Endodermal cell (in vitro differentiated cells): ENCODE data around the gene ZBTB7A. TPM values are rescaled to one million over a fixed set of nuclear protein-coding genes. Genes with fewer than 3 reads are reported as not detected.
A peak's percentile ranks its signal among the peaks of the same experiment; 100 is the strongest.
"Not testable (repeated sequence)": the region's sequence is repeated elsewhere in the genome, so short reads cannot be mapped to it uniquely, and the experiment has no call there.

Experiments used
- DNase-seq: peaks from one replicate; pipeline ENCODE4 v3.0.0-alpha.2; 2017
- H3K27ac ChIP-seq: 2 replicates; pipeline ENCODE4 v1.5.1; 2013; ENCODE audit warnings: mild to moderate bottlenecking, low read depth, low read length, moderate library complexity
- H3K27me3 ChIP-seq: 2 replicates; pipeline ENCODE4 v1.6.1; 2013; ENCODE audit warnings: mild to moderate bottlenecking, low read length, moderate library complexity; ENCODE audit not compliant: insufficient read depth, control insufficient read depth, poor library complexity, severe bottlenecking
- H3K36me3 ChIP-seq: 2 replicates; pipeline ENCODE4 v1.7.0; 2013; ENCODE audit warnings: mild to moderate bottlenecking, low read length, moderate library complexity; ENCODE audit not compliant: control insufficient read depth, insufficient read depth
- H3K4me1 ChIP-seq: one replicate; pipeline ENCODE4 v1.7.0; 2013; ENCODE audit warnings: low read length; ENCODE audit not compliant: control insufficient read depth, insufficient read depth
- H3K4me3 ChIP-seq: 2 replicates; pipeline ENCODE4 v1.5.1; 2013; ENCODE audit warnings: mild to moderate bottlenecking, low read length, moderate library complexity
- H3K9ac ChIP-seq: 2 replicates; pipeline ENCODE4 v1.6.1; 2013; ENCODE audit warnings: mild to moderate bottlenecking, low read length, moderate library complexity; ENCODE audit not compliant: poor library complexity, severe bottlenecking; ENCODE audit errors: extremely low read depth
- H3K9me3 ChIP-seq: 2 replicates; pipeline ENCODE4 v1.6.1; 2013; ENCODE audit warnings: mild to moderate bottlenecking, low read length, moderate library complexity; ENCODE audit not compliant: control insufficient read depth
- H3K27ac Mint-ChIP-seq: 2 replicates; pipeline ENCODE4 v1.8.0; 2020; ENCODE audit warnings: mixed read lengths
- H3K27me3 Mint-ChIP-seq: 2 replicates; pipeline ENCODE4 v1.8.0; 2021; ENCODE audit warnings: mild to moderate bottlenecking, mixed read lengths; ENCODE audit not compliant: insufficient read depth
- H3K36me3 Mint-ChIP-seq: 2 replicates; pipeline ENCODE4 v1.8.0; 2020; ENCODE audit warnings: low read depth, mixed read lengths
- H3K4me1 Mint-ChIP-seq: 2 replicates; pipeline ENCODE4 v1.8.0; 2020; ENCODE audit warnings: mixed read lengths
- H3K4me3 Mint-ChIP-seq: 2 replicates; pipeline ENCODE4 v1.8.0; 2020; ENCODE audit warnings: mild to moderate bottlenecking, moderate library complexity, mixed read lengths
- H3K9me3 Mint-ChIP-seq: 2 replicates; pipeline ENCODE4 v1.8.0; 2020; ENCODE audit warnings: mild to moderate bottlenecking, mixed read lengths
- WGBS, 2 experiments: methylation state at CpG; one replicate each; pipeline versions ENCODE4 v1.1.5 to v1.1.7; 2013; ENCODE audit warnings: missing lambda C conversion rate in 2 of 2, mixed read lengths in 1 of 2; ENCODE audit not compliant: insufficient coverage in 1 of 2, insufficient read length in 1 of 2; 5-methylcytosine and 5-hydroxymethylcytosine counted together
- total RNA-seq, 2 donors: library from RNA; stranded (reverse); fragmentation: NEBNext Ultra II Directional in 1 of 2; extraction: Animal tissue kit (Norgen Biotek cat#: 25700) in 1 of 2; gene quantifications; 2 replicates in 1 of 2; 3 replicates in 1 of 2; pipeline ENCODE4 v1.2.1, GENCODE V29; 2021
- TF ChIP-seq, protein P1 (sequence below): fragments of 200-600 bp; sonication (generic); conservative IDR thresholded peaks from 2 replicates; pipeline ENCODE4 v1.5.0; 2021; ENCODE audit warnings: antibody characterized with exemption, mild to moderate bottlenecking

Gene ZBTB7A
- total RNA-seq, 2 donors from 2014 or later: 19.2 to 22.1 TPM

DNA sequence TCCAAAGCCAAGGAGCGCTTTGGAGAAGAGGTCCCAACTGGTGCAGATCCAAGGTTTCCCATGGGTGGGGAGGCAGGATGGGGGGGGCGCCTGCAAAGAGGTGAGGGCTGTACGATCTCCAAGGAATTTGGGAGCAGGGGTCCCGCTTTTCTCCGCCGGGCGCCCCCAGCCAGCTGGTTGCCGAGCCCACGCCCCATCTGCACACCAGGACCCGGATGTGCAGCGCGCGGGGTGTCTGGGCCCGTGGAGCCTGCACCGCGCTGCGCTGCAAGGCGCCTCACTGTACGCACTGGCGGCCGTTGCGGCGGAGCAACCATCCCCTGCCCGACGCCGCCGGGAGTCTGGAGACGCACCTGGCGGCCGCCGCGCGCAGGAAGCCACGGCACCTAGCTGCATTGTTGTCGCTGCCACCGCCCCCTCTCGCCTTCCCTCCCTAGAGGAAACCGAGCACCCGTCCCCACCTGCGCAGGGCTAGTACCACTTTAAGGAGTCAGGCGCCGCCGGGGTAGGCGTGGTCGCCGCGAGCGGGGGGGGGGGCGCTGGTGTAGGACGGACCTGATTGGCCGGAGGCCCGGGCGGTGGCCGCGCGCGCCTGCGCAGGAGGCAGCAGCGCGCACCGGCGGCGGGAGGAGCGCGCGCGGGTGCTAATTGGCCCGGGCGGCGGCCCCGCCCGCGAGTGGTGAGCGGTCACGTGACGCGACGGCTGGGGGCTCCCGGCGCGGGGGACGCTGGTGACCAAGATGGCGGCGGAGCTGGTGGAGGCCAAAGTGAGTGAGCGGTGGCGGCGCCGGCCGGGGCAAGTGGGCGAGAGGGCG, 59.5 kb downstream of the ZBTB7A start, which contains the start of gene PIAS4:
Gene PIAS4, plus strand, starts transcription at position 716 of the 815 bp plus-strand sequence. Its CDS starts 25 bp downstream, at position 741.
- 0% methylated on average over 28 to 89 of the region's 91 CpGs for WGBS, 2 experiments

GRCh38 chr19:4005436-4005835, 61.3 kb downstream of the ZBTB7A start:
- H3K9ac ChIP-seq, H3K27ac Mint-ChIP-seq, DNase-seq, H3K27me3 ChIP-seq, H3K36me3 ChIP-seq, H3K9me3 Mint-ChIP-seq, H3K4me1 Mint-ChIP-seq, H3K4me3 ChIP-seq, H3K27ac ChIP-seq, H3K9me3 ChIP-seq, H3K4me1 ChIP-seq, H3K36me3 Mint-ChIP-seq, H3K27me3 Mint-ChIP-seq: not testable (repeated sequence)
- WGBS, 2 experiments: 95 to 97% methylated on average over 6 to 9 of the region's 9 CpGs
- peak overlapping the region; percentile 84 for H3K4me3 Mint-ChIP-seq

More for the DNA sequence above, 59.5 kb downstream of the ZBTB7A start, which contains the start of gene PIAS4:
- H3K27ac Mint-ChIP-seq: peak within 1 kb of the TSS; percentile 76
- H3K9me3 Mint-ChIP-seq: no peaks in the 10 kb centered on the region
- no peaks in the 10 kb centered on the region for H3K27me3 Mint-ChIP-seq
- H3K9me3 ChIP-seq: no peaks in the 10 kb centered on the region
- peak within 1 kb of the TSS; percentile 78 for H3K27ac ChIP-seq
- peaks cover 8% of the 10 kb centered on the region for H3K4me1 ChIP-seq
- H3K4me3 ChIP-seq: peak within 1 kb of the TSS; percentile 91
- H3K4me1 Mint-ChIP-seq: peaks cover 12% of the 10 kb centered on the region
- H3K36me3 Mint-ChIP-seq: peaks cover 3% of the 10 kb centered on the region
- H3K36me3 ChIP-seq: no peaks in the 10 kb centered on the region
- peak; percentile 99 for DNase-seq
- TF ChIP-seq, protein P1, sequence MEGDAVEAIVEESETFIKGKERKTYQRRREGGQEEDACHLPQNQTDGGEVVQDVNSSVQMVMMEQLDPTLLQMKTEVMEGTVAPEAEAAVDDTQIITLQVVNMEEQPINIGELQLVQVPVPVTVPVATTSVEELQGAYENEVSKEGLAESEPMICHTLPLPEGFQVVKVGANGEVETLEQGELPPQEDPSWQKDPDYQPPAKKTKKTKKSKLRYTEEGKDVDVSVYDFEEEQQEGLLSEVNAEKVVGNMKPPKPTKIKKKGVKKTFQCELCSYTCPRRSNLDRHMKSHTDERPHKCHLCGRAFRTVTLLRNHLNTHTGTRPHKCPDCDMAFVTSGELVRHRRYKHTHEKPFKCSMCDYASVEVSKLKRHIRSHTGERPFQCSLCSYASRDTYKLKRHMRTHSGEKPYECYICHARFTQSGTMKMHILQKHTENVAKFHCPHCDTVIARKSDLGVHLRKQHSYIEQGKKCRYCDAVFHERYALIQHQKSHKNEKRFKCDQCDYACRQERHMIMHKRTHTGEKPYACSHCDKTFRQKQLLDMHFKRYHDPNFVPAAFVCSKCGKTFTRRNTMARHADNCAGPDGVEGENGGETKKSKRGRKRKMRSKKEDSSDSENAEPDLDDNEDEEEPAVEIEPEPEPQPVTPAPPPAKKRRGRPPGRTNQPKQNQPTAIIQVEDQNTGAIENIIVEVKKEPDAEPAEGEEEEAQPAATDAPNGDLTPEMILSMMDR: peak; percentile 36
- H3K9ac ChIP-seq: peak within 1 kb of the TSS; percentile 78
- H3K27me3 ChIP-seq: no peaks in the 10 kb centered on the region
- peak within 1 kb of the TSS; percentile 84 for H3K4me3 Mint-ChIP-seq

DNA sequence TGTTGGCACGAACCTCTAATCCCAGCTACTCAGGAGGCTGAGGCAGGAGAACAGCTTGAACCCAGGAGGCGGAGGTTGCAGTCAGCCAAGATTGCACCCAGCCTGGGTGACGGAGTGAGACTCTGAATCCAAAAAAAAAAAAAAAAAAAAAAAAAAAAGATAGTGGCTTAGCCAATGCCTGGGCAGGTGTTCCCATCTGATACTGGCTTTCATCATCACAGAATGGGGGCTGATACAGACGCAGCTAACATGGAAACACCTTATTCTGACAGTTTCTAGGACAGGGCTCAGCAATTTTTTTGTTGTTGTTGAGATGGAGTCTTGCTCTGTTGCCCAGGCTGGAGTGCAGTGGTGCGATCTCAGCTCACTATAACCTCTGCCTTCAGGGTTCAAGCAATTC, 65.9 kb downstream of the ZBTB7A start:
- H3K9ac ChIP-seq, H3K4me3 Mint-ChIP-seq, H3K27me3 ChIP-seq, H3K27ac Mint-ChIP-seq, H3K27me3 Mint-ChIP-seq, H3K9me3 Mint-ChIP-seq, DNase-seq, H3K9me3 ChIP-seq, H3K4me1 Mint-ChIP-seq, H3K36me3 Mint-ChIP-seq, H3K4me3 ChIP-seq, H3K36me3 ChIP-seq, H3K27ac ChIP-seq, H3K4me1 ChIP-seq: not testable (repeated sequence)
- 89 to 92% methylated on average over 3 to 5 of the region's 5 CpGs for WGBS, 2 experiments

DNA sequence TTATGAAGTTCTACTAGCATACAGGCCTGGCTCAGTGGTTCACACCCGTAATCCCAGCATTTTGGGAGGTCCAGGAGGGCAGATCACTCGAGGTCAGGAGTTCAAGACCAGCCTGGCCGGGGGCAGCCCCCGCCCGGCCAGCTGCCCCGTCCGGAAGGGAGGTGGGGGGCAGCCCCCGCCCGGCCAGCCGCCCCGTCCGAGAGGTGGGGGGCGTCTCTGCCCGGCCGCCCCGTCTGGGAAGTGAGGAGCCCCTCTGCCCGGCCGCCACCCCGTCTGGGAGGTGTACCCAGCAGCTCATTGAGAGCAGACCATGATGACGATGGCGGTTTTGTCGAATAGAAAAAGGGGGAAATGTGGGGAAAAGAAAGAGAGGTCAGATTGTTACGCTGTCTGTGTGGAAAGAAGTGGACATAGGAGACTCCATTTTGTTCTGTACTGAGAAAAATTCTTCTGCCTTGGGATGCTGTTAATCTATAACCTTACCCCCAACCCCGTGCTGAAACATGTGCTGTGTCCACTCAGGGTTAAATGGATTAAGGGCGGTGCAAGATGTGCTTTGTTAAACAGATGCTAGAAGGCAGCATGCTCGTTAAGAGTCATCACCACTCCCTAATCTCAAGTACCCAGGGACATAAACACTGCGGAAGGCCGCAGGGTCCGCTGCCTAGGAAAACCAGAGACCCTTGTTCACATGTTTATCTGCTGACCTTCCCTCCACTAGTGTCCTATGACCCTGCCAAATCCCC, 67.9 kb downstream of the ZBTB7A start:
- not testable (repeated sequence) for H3K4me3 Mint-ChIP-seq, H3K27me3 ChIP-seq, H3K9me3 Mint-ChIP-seq, H3K4me3 ChIP-seq, H3K36me3 ChIP-seq, H3K4me1 ChIP-seq, H3K4me1 Mint-ChIP-seq, H3K27ac Mint-ChIP-seq, H3K9ac ChIP-seq, H3K9me3 ChIP-seq, H3K27me3 Mint-ChIP-seq, H3K36me3 Mint-ChIP-seq, H3K27ac ChIP-seq, DNase-seq
- WGBS, 2 experiments: 98 to 100% methylated on average over 1 to 28 of the region's 29 CpGs
